ENCODE data around the gene EHD3.
A peak's percentile ranks its signal among the peaks of the same experiment; 100 is the strongest.

The EHD3 gene

GRCh38 chr2:31233741-31234682 is at the start of gene EHD3:
Gene EHD3 (plus strand): TSS chr2:31234152. CDS start chr2:31234622, 470 bp downstream.
- peak; percentile 76 to 82 for DNase-seq

DNA sequence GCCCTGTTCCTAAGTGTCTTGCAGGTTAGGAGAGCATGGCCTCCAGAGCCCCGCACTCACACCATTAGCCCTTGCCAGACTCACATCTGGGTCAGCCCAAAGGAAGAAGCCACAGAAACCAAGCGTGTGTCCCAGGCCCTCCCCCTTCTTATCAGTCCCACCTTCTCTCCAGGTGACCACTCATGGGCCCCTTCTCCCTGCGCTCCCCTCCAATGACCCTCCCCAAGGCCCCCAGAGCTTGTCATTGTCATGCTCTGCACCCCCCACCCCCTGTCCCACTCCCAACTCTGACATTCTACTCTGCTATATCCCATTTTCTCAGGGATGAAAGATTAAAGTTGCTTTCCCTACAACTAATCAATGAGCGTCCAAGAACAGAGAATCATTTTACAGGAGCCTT is 46.8 kb upstream of the EHD3 start:
- DNase-seq, result no peak

DNA sequence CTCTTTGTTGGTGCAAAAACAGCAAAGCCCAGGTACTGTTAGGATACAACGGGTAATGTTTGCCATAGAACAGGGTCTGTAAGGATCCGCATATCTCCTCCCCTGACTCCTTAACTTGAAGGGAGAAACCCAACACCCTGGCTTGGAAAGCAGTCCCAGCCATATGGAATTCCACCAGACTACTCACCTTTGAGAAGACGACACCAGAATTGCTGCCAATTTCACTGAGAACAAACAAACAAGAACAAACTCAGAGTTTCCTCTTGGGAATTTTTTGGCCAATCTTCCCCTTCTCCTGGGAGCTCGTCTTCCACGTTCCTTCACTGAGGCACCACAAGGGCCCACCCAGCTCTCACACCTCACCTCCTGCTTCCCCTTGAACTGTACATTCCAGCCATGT is 45.8 kb upstream of the EHD3 start:
- DNase-seq, result no peak

DNA sequence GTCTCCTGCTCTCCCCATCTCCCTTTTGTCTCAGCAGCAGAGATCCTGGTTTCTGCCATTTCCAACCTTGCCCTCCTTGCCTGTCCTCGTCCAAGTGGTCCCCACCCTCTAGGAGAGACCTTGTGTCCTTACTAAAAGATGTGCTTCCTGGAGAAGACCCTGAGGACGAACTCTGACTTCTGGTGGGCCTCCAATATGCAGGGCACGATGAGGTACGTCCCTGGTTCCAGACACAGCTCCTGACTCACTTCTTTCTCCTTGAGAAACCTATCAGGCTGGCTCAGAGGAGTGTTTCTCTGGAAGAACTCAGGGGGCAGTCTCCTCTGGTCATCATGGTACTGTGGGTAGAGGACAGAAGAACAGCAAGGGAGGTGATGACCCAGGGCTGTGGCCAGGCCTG is 44.8 kb upstream of the EHD3 start:
- no peak for DNase-seq

GRCh38 chr2:31190188-31190587 is 43.8 kb upstream of the EHD3 start:
- DNase-seq, result no peak

GRCh38 chr2:31191931-31192330 is 42.0 kb upstream of the EHD3 start:
- no peak for DNase-seq

GRCh38 chr2:31192396-31192795 is 41.6 kb upstream of the EHD3 start:
- DNase-seq, result no peak

- no peak for DNase-seq
Observed at GRCh38 chr2:31192851-31193392, 41.0 kb upstream of the EHD3 start.

GRCh38 chr2:31193806-31194205 is 40.1 kb upstream of the EHD3 start:
- no peak for DNase-seq

DNA sequence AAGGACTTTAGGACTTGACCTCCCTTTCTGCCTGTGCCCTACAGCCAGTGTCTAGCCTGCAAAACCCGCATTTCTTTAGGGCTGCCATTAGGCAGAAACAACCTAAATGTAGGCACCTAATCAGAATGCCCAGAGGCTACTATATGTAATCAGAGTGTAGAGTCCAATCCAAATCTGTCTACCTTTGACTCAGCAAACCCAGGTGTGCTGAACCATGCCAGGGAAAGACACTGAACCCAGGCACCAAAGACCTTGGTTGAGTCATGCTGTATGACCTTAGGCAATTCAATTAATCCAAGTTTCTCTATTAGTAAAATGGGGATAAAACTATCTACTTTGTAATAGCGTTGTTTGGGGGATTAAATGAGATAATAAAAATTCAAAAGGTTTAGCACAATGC is 37.3 kb upstream of the EHD3 start:
- no peak for DNase-seq

- no peak for DNase-seq
Observed at GRCh38 chr2:31197166-31197565, 36.8 kb upstream of the EHD3 start.

DNA sequence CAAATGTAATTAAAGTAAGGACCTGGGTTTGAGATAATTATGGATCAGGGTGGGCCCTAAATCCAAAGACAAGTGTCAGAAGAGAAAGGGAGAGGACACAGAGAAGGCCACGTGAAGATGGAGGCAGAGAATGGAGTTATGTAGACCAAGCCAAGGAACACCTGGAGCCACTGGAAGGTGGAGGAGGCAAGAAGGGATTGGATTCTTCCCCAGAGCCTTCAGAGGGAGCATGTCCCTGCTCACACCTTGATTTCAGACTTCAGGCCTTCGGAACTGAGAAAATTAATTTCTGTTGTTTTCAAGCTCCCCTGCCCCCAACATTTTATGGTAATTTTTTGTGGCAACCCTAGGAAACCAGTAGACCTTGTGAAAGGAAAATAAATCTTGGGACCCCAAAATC is 36.3 kb upstream of the EHD3 start:
- DNase-seq, result no peak

DNA sequence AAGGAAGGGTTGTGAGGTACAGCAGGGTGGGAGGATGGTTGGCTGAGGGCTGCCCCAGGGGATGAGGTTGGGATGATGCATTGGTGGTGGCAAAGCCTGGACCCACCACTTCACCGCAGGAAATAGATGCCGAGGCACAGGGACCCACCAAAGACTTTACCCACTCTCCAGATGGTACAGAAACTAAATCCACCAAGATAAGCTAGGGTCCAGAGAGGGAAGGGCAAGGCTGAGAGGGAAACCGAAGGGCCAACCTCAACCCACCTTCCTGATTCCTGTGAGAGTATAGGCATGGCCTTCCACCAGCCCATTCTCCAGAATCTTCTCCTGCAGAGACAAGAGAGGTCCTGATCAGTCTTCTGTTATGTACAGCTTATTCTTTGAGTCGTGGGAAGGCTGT is 34.7 kb upstream of the EHD3 start:
- DNase-seq, result no peak

- DNase-seq, result no peak
Observed at GRCh38 chr2:31200972-31201371, 33.0 kb upstream of the EHD3 start.

GRCh38 chr2:31202041-31202440 is 31.9 kb upstream of the EHD3 start:
- no peak for DNase-seq

DNA sequence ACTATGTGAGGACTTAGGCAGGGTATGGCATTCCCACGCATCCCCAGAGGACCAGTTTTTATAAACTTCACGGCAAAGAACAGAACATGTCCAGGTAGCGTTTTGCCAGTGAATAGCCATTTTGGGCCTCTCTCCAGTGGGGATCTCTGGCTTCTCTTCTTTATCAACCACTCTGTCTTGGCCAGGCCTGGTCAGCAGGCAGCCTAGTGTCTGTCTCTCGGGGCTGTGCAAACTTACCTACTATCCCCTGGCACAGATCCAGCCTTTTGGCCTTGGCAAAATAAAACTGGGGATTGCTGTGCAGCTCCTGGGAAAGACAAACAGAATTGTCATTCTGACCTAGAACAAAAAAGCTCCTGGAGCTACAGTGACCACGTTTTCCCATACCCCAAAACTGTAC is 31.1 kb upstream of the EHD3 start:
- no peak for DNase-seq

DNA sequence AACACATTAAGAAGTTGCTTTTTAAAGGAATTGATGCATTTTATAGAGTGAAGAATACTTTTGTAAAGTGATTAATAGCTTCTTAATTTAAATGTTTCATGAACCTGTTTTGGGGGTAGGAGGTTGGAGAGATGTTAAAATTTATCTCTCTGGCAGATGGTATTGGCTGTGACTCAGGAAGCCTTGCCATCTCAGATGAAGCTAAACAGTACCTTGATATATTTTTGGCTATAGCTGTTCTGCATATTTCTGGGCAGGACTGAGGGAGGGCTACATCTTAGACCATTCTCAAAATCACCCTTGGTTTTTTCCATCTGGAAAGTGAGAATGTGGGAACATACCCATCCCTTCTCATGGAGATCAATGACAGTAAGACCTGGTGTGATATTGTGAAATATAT is 30.0 kb upstream of the EHD3 start:
- DNase-seq, result no peak

DNA sequence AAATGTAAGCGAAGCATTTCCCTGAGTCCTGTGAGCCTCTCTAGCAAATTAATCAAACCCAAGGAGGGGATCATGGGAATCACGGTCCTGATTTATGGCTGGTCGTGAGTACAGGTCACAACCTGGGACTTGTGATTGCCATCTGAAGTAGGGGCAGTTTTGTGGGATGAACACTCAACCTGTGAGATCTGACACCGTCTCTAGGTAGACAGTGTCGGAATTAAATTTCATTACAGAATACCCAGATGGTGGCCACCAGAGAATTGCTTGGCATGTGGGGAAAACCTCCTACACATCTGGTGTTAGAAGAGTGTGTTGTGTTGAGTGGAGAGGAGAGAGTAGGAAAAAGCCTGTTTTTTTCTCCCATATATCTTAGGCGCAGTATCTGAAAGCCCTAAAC is 29.2 kb upstream of the EHD3 start:
- DNase-seq, result no peak

DNA sequence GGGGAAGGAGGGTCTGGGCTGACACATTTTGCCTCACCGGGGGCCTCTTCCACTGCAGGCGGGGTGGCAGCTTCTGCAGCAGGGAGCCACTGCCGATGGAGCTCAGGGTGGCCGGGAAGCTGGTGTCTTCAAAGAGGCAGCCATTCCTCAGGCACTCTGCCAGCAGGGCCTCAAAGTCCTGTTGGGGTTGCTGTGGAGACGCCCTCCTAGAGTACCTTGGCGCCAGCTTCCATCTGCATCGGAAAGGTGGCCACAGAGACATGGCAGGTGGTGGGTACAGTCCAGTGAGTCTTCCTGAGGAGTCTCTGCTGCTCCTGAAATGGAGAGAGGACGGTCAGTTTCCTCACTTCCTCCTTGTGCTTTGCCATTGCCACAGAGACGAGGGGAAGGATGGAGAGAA is 28.8 kb upstream of the EHD3 start:
- DNase-seq, result no peak

DNA sequence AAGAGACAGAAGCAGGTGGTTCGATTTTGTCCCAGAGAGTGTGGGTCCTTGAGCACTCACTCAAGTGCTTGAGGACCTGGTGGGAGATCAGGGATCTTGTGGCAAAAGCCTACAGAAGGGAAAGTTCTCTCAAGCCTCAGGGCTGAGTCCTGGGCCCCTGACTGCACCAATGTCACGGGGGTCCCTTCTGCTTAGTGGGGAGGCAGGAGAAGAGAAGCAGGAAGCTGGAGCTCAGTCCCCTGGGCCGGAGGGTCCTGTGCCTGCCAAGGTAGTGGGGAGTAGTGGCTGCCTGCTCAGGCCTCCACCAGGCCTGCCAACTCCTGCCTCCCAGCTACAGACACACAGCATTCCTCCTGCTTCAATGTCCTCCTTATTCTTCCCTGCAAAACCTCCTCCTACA is 28.3 kb upstream of the EHD3 start:
- no peak for DNase-seq

- no peak for DNase-seq
Observed at GRCh38 chr2:31207790-31208189, 26.2 kb upstream of the EHD3 start.

- DNase-seq, result no peak
Observed at GRCh38 chr2:31208240-31208639, 25.7 kb upstream of the EHD3 start.

GRCh38 chr2:31212659-31213600 is 21.0 kb upstream of the EHD3 start:
- DNase-seq, result no peak
